CD8-positive, alpha-beta memory T cell (primary cell): ENCODE results near the gene WFIKKN1. TPM values are rescaled to one million over a fixed set of nuclear protein-coding genes. Genes with fewer than 3 reads are reported as not detected.

ENCODE experiments used
- CTCF ChIA-PET: fragments of 350-600 bp; sonication (Branson Sonifier 250); formaldehyde crosslinking; loops from one replicate; lab custom pipeline; 2021; ENCODE audit warnings: antibody characterized with exemption; lab: Charles Lee
- POLR2A ChIA-PET: fragments of 350-600 bp; sonication (Branson Sonifier 250); formaldehyde crosslinking; loops from one replicate; lab custom pipeline; 2021; ENCODE audit warnings: antibody characterized with exemption; lab: Charles Lee
- DNase-seq, 5 donors: peaks; one replicate each; pipeline versions ENCODE4 v3.0.0 to v3.0.0-alpha.2; 2020 to 2022; ENCODE audit warnings: mixed read lengths in 1 of 5
- H3K27ac ChIP-seq: one replicate; pipeline ENCODE4 v1.7.0; 2013; ENCODE audit warnings: low read depth, mild to moderate bottlenecking, low read length, moderate library complexity
- H3K27me3 ChIP-seq: 2 replicates; pipeline ENCODE4 v1.7.0; 2013; ENCODE audit warnings: low read length, mild to moderate bottlenecking; ENCODE audit not compliant: insufficient read depth, poor library complexity, severe bottlenecking
- H3K36me3 ChIP-seq: 2 replicates; pipeline ENCODE4 v1.7.0; 2013; ENCODE audit warnings: mild to moderate bottlenecking, low read length, moderate library complexity; ENCODE audit not compliant: insufficient read depth
- H3K4me1 ChIP-seq: 2 replicates; pipeline ENCODE4 v1.7.0; 2013; ENCODE audit warnings: mild to moderate bottlenecking, low read length, moderate library complexity; ENCODE audit not compliant: insufficient read depth
- H3K4me3 ChIP-seq: 2 replicates; pipeline ENCODE4 v1.7.0; 2013; ENCODE audit warnings: mild to moderate bottlenecking, low read length
- H3K9me3 ChIP-seq: 2 replicates; pipeline ENCODE4 v1.7.0; 2013; ENCODE audit warnings: mild to moderate bottlenecking, low read length
- H3K27ac Mint-ChIP-seq, 8 donors: one replicate each; pipeline ENCODE4 v1.8.0; 2020 to 2021; ENCODE audit warnings: mixed read lengths in 8 of 8, mild to moderate bottlenecking in 6 of 8, inconsistent platforms in 3 of 8, moderate library complexity in 3 of 8
- H3K27me3 Mint-ChIP-seq, 2 donors: one replicate each; pipeline ENCODE4 v1.8.0; 2020 to 2021; ENCODE audit warnings: mixed read lengths in 2 of 2, mild to moderate bottlenecking in 1 of 2, moderate library complexity in 1 of 2
- H3K36me3 Mint-ChIP-seq, 3 donors: one replicate each; pipeline ENCODE4 v1.8.0; 2020 to 2021; ENCODE audit warnings: mixed read lengths in 3 of 3, inconsistent platforms in 1 of 3, mild to moderate bottlenecking in 1 of 3
- H3K4me1 Mint-ChIP-seq, 3 donors: one replicate each; pipeline ENCODE4 v1.8.0; 2020 to 2021; ENCODE audit warnings: mixed read lengths in 3 of 3, inconsistent platforms in 1 of 3, mild to moderate bottlenecking in 1 of 3
- H3K4me3 Mint-ChIP-seq, 7 donors: one replicate each; pipeline ENCODE4 v1.8.0; 2020 to 2021; ENCODE audit warnings: mixed read lengths in 7 of 7, mild to moderate bottlenecking in 6 of 7, moderate library complexity in 4 of 7, inconsistent platforms in 2 of 7
- H3K9me3 Mint-ChIP-seq, 5 donors: one replicate each; pipeline ENCODE4 v1.8.0; 2020 to 2022; ENCODE audit warnings: mixed read lengths in 5 of 5, mild to moderate bottlenecking in 3 of 5, moderate library complexity in 2 of 5, inconsistent platforms in 1 of 5
- polyA plus RNA-seq: library from polyadenylated mRNA; unstranded; fragments of 300-500 nt; fragmentation: Illumina TruSeq; gene quantifications from one replicate; pipeline ENCODE4 v1.2.3, GENCODE V29; 2021
- total RNA-seq, 2 experiments: library from RNA; stranded (reverse); gene quantifications; one replicate each; pipeline ENCODE4 v1.2.3, GENCODE V29; 2021

WFIKKN1 gene
- total and polyA plus RNA-seq, 3 experiments from 2014 or later: 0.09 to 0.22 (median 0.11) TPM

GRCh38 chr16:634051-634670, 3.4 kb downstream of the WFIKKN1 start:
- peaks cover 16% of the 10 kb centered on the region for H3K4me1 ChIP-seq
- Mint-ChIP-seq H3K27me3 (peaks cover 0 to 7% of the 10 kb centered on the region in 2 donors), H3K27ac (peak overlapping the region in 2 of 8 donors; percentile 78 to 87), H3K4me1 (peaks cover 0 to 20% (median 10%) of the 10 kb centered on the region in 3 donors), H3K4me3 (peak overlapping the region in 6 of 7 donors; percentile 34 to 88 (median 62)), H3K36me3 (peaks cover 0 to 10% (median 0%) of the 10 kb centered on the region in 3 donors), H3K9me3 (peaks cover 0 to 3% (median 0%) of the 10 kb centered on the region in 5 donors)
- H3K36me3 ChIP-seq: no peaks in the 10 kb centered on the region
- no peak overlapping the region for H3K4me3 ChIP-seq
- no peaks in the 10 kb centered on the region for H3K9me3 ChIP-seq
- no peaks in the 10 kb centered on the region for H3K27me3 ChIP-seq
- ChIA-PET POLR2A (no interaction called here), CTCF (no interaction called here)
- H3K27ac ChIP-seq: no peak overlapping the region
- no peak for DNase-seq

GRCh38 chr16:634996-635395, 4.2 kb downstream of the WFIKKN1 start:
- Mint-ChIP-seq H3K9me3 (peaks cover 0 to 3% (median 0%) of the 10 kb centered on the region in 5 donors), H3K27ac (peak overlapping the region in 1 of 8 donors; percentile 21), H3K27me3 (peaks cover 0 to 7% of the 10 kb centered on the region in 2 donors), H3K36me3 (peaks cover 0 to 10% (median 0%) of the 10 kb centered on the region in 3 donors), H3K4me3 (peak overlapping the region; percentile 37 to 88 (median 64)), H3K4me1 (peaks cover 0 to 20% (median 10%) of the 10 kb centered on the region in 3 donors)
- CTCF ChIA-PET: no interaction called here
- Histone ChIP-seq H3K36me3 (no peaks in the 10 kb centered on the region), H3K27me3 (no peaks in the 10 kb centered on the region), H3K9me3 (no peaks in the 10 kb centered on the region), H3K4me1 (peaks cover 16% of the 10 kb centered on the region), H3K27ac (peak overlapping the region; percentile 80), H3K4me3 (peak overlapping the region; percentile 81)
- POLR2A ChIA-PET: no interaction called here
- DNase-seq: no peak

GRCh38 chr16:635573-636205, 4.9 kb downstream of the WFIKKN1 start:
- Mint-ChIP-seq H3K27me3 (peaks cover 0 to 7% of the 10 kb centered on the region in 2 donors), H3K4me1 (peaks cover 0 to 20% (median 10%) of the 10 kb centered on the region in 3 donors), H3K27ac (peak overlapping the region in 1 of 8 donors; percentile 100), H3K9me3 (peaks cover 0 to 3% (median 0%) of the 10 kb centered on the region in 5 donors), H3K4me3 (peak overlapping the region; percentile 28 to 99 (median 97)), H3K36me3 (peaks cover 0 to 10% (median 0%) of the 10 kb centered on the region in 3 donors)
- Histone ChIP-seq H3K4me1 (peaks cover 16% of the 10 kb centered on the region), H3K27me3 (no peaks in the 10 kb centered on the region), H3K9me3 (no peaks in the 10 kb centered on the region), H3K36me3 (no peaks in the 10 kb centered on the region), H3K4me3 (peak overlapping the region; percentile 81), H3K27ac (peak overlapping the region; percentile 80)
- ChIA-PET CTCF (interaction anchor here (0.7 to 1.6 kb wide), 7 partner anchors 12 to 150 kb away, joined by 3 to 7 read pairs (median 3); partner anchors contain the start of genes RAB40C and WDR90), POLR2A (interaction anchor here (0.6 to 2.5 kb wide), 10 partner anchors 12 to 1520 kb away, joined by 3 to 11 read pairs (median 6); partner anchors contain the start of genes CAPN15, DECR2, STUB1 and TRAF7)
- no peak for DNase-seq

GRCh38 chr16:636206-637080, 5.7 kb downstream of the WFIKKN1 start, which contains the start of gene METTL26:
Gene METTL26, minus strand, starts transcription at chr16:636305. Its CDS starts 15 bp downstream, at chr16:636290.
- H3K27me3 Mint-ChIP-seq: peaks cover 0 to 7% of the 10 kb centered on the region in 2 donors
- CTCF ChIA-PET: interaction anchor here (0.7 to 1.6 kb wide), 7 partner anchors 12 to 149 kb away, joined by 3 to 7 read pairs (median 3); partner anchors contain the start of genes RAB40C and WDR90
- POLR2A ChIA-PET: interaction anchor here (0.6 to 2.5 kb wide), 14 partner anchors 12 to 1519 kb away, joined by 3 to 11 read pairs (median 5); partner anchors contain the start of genes CAPN15, DECR2, RAB40C and STUB1

GRCh38 chr16:637081-638018, 6.6 kb downstream of the WFIKKN1 start:
- DNase-seq: peak in 3 of 5 donors; percentile 80 to 90 (median 88)

More at GRCh38 chr16:636206-637080, 5.7 kb downstream of the WFIKKN1 start, which contains the start of gene METTL26:
- DNase-seq: peak; percentile 89 to 95 (median 91)
- peak within 1 kb of the TSS; percentile 95 to 100 (median 97) for H3K27ac Mint-ChIP-seq
- peaks cover 0 to 20% (median 10%) of the 10 kb centered on the region in 3 donors for H3K4me1 Mint-ChIP-seq
- no peaks in the 10 kb centered on the region for H3K9me3 ChIP-seq
- peak within 1 kb of the TSS; percentile 81 for H3K4me3 ChIP-seq
- no peaks in the 10 kb centered on the region for H3K27me3 ChIP-seq
- H3K27ac ChIP-seq: peak within 1 kb of the TSS; percentile 80
- peak within 1 kb of the TSS; percentile 92 to 99 (median 98) for H3K4me3 Mint-ChIP-seq
- peaks cover 0 to 3% (median 0%) of the 10 kb centered on the region in 5 donors for H3K9me3 Mint-ChIP-seq
- no peaks in the 10 kb centered on the region for H3K36me3 ChIP-seq
- H3K36me3 Mint-ChIP-seq: peaks cover 0 to 10% (median 0%) of the 10 kb centered on the region in 3 donors
- peaks cover 21% of the 10 kb centered on the region for H3K4me1 ChIP-seq

GRCh38 chr16:638034-638543, 7.3 kb downstream of the WFIKKN1 start:
- CTCF ChIA-PET: interaction anchor here (0.6 to 0.7 kb wide), 2 partner anchors 10 to 450 kb away, joined by 3 read pairs; no protein-coding TSS in a partner anchor
- no peak for DNase-seq
- H3K4me1 Mint-ChIP-seq: peaks cover 0 to 27% (median 13%) of the 10 kb centered on the region in 3 donors

More at GRCh38 chr16:637081-638018, 6.6 kb downstream of the WFIKKN1 start:
- Histone ChIP-seq H3K4me3 (peak overlapping the region; percentile 81), H3K9me3 (no peaks in the 10 kb centered on the region), H3K27me3 (no peaks in the 10 kb centered on the region), H3K4me1 (peaks cover 21% of the 10 kb centered on the region), H3K36me3 (no peaks in the 10 kb centered on the region), H3K27ac (peak overlapping the region; percentile 80)
- Mint-ChIP-seq H3K4me1 (peaks cover 0 to 20% (median 10%) of the 10 kb centered on the region in 3 donors), H3K4me3 (peak overlapping the region; percentile 92 to 99 (median 98)), H3K27me3 (peaks cover 0 to 7% of the 10 kb centered on the region in 2 donors), H3K9me3 (peaks cover 0 to 3% (median 0%) of the 10 kb centered on the region in 5 donors), H3K36me3 (peaks cover 0 to 10% (median 0%) of the 10 kb centered on the region in 3 donors), H3K27ac (peak overlapping the region in 4 of 8 donors; percentile 96 to 100 (median 98))
- CTCF ChIA-PET: interaction anchor here (1.6 kb wide), 1 partner anchor 11 kb away, joined by 7 read pairs; no protein-coding TSS in a partner anchor
- POLR2A ChIA-PET: interaction anchor here (0.6 to 2.5 kb wide), 11 partner anchors 11 to 1518 kb away, joined by 4 to 11 read pairs (median 7); partner anchors contain the start of genes CAPN15, RAB40C, STUB1 and TRAF7

More at GRCh38 chr16:638034-638543, 7.3 kb downstream of the WFIKKN1 start:
- no peaks in the 10 kb centered on the region for H3K9me3 ChIP-seq
- H3K4me3 Mint-ChIP-seq: peak overlapping the region in 4 of 7 donors; percentile 41 to 62 (median 50)
- POLR2A ChIA-PET: interaction anchor here (1.0 to 2.4 kb wide), 2 partner anchors 10 to 111 kb away, joined by 4 to 10 read pairs; partner anchors contain the start of gene CAPN15
- H3K4me3 ChIP-seq: no peak overlapping the region
- no peak overlapping the region for H3K27ac ChIP-seq
- H3K27ac Mint-ChIP-seq: peak overlapping the region in 1 of 8 donors; percentile 60
- peaks cover 0 to 10% (median 0%) of the 10 kb centered on the region in 3 donors for H3K36me3 Mint-ChIP-seq
- H3K27me3 Mint-ChIP-seq: peaks cover 0 to 7% of the 10 kb centered on the region in 2 donors
- no peaks in the 10 kb centered on the region for H3K27me3 ChIP-seq
- peaks cover 0 to 3% (median 0%) of the 10 kb centered on the region in 5 donors for H3K9me3 Mint-ChIP-seq
- no peaks in the 10 kb centered on the region for H3K36me3 ChIP-seq
- peaks cover 28% of the 10 kb centered on the region for H3K4me1 ChIP-seq
